Gastroesophageal sphincter (tissue), 4 donors: ENCODE data around the gene UBXN2A. TPM values are rescaled to one million over a fixed set of nuclear protein-coding genes. Genes with fewer than 3 reads are reported as not detected.
"Not testable (repeated sequence)": the region's sequence is repeated elsewhere in the genome, so short reads cannot be mapped to it uniquely, and the experiment has no call there.

Source experiments
- ATAC-seq: fragments of 150-250 bp; one replicate; pipeline ENCODE4 v1.9.1; 2016; ENCODE audit warnings: mild to moderate bottlenecking, moderate library complexity
- H3K27ac ChIP-seq, 4 donors: fragments of 200-600 bp; sonication (generic) in 3 of 4; 1 replicate in 3 of 4; 2 replicates in 1 of 4; pipeline ENCODE4 v1.5.1; 2016 to 2019
- H3K27me3 ChIP-seq: fragments of 200-600 bp; sonication (generic); one replicate; pipeline ENCODE4 v1.5.1; 2019
- H3K36me3 ChIP-seq, 2 donors: fragments of 200-600 bp; sonication (generic); one replicate each; pipeline ENCODE4 v1.5.1; 2019; ENCODE audit warnings: control low read depth in 1 of 2
- H3K4me1 ChIP-seq, 3 donors: fragments of 200-600 bp; sonication (generic); 1 replicate in 2 of 3; 2 replicates in 1 of 3; pipeline ENCODE4 v1.5.1; 2016 to 2019; ENCODE audit warnings: control low read depth in 2 of 3
- H3K4me3 ChIP-seq, 2 donors: fragments of 200-600 bp; sonication (generic); one replicate each; pipeline ENCODE4 v1.5.1; 2019; ENCODE audit warnings: mild to moderate bottlenecking in 1 of 2, moderate library complexity in 1 of 2
- H3K9me3 ChIP-seq, 3 donors: fragments of 200-600 bp; sonication (generic); one replicate each; pipeline ENCODE4 v1.5.1; 2017 to 2019; ENCODE audit warnings: control low read depth in 2 of 3
- CTCF ChIP-seq, 4 experiments: fragments of 200-600 bp in 2 of 4; fragments of 450-650 bp in 2 of 4; sonication (generic) in 1 of 4; IDR thresholded peaks; one replicate each; pipeline ENCODE4 v1.5.1; 2017 to 2019; ENCODE audit warnings: antibody characterized with exemption in 4 of 4, mild to moderate bottlenecking in 2 of 4, moderate library complexity in 2 of 4
- EP300 ChIP-seq: sonication (generic); formaldehyde crosslinking; IDR thresholded peaks from one replicate; pipeline ENCODE4 v1.6.1; 2017; ENCODE audit warnings: antibody characterized with exemption, mild to moderate bottlenecking
- POLR2A ChIP-seq, 2 donors: fragments of 450-650 bp; IDR thresholded peaks; one replicate each; pipeline ENCODE4 v1.6.1; 2017; ENCODE audit warnings: antibody characterized with exemption in 2 of 2, mild to moderate bottlenecking in 2 of 2, moderate library complexity in 1 of 2
- POLR2AphosphoS5 ChIP-seq: sonication (generic); formaldehyde crosslinking; IDR thresholded peaks from one replicate; pipeline ENCODE4 v1.6.1; 2017; ENCODE audit warnings: antibody characterized with exemption
- WGBS, 2 donors: methylation state at CpG; one replicate each; pipeline ENCODE4 v1.1.5; 2018; ENCODE audit warnings: low coverage in 1 of 2; 5-methylcytosine and 5-hydroxymethylcytosine counted together
- total RNA-seq, 4 donors: library from RNA; depleted of rRNA; stranded (reverse); fragments of >200 nt; gene quantifications; one replicate each; pipeline ENCODE4 v1.1.0, GENCODE V29; 2016

UBXN2A gene
- total RNA-seq, 4 donors from 2014 or later = 19.1 to 29.3 (median 22.2) TPM

GRCh38 chr2:24026233-24026632, 86.0 kb downstream of the UBXN2A start:
- no peak overlapping the region for H3K4me3 ChIP-seq
- H3K4me1 ChIP-seq = no peaks in the 10 kb centered on the region
- H3K9me3 ChIP-seq = no peaks in the 10 kb centered on the region
- ATAC-seq = no peak
- TF ChIP-seq CTCF (IDR thresholded peaks at IDR 0.05) (no peak), POLR2A (IDR thresholded peaks at IDR 0.05) (no peak), POLR2AphosphoS5 (no peak), EP300 (no peak)
- peaks cover 0 to 98% of the 10 kb centered on the region in 2 donors for H3K36me3 ChIP-seq
- WGBS, 2 donors = 43 to 76% methylated on average over 2 of the region's 2 CpGs
- H3K27ac ChIP-seq = no peak overlapping the region
- no peaks in the 10 kb centered on the region for H3K27me3 ChIP-seq

GRCh38 chr2:24038786-24039499, 98.7 kb downstream of the UBXN2A start:
- WGBS, 2 donors = 88 to 90% methylated on average over 2 to 6 of the region's 9 CpGs
- Histone ChIP-seq H3K27ac (no peak overlapping the region), H3K4me1 (peaks cover 0 to 7% (median 0%) of the 10 kb centered on the region in 3 donors), H3K4me3 (no peak overlapping the region), H3K9me3 (no peaks in the 10 kb centered on the region), H3K27me3 (no peaks in the 10 kb centered on the region), H3K36me3 (peaks cover 0 to 36% of the 10 kb centered on the region in 2 donors)
- TF ChIP-seq POLR2A (IDR thresholded peaks at IDR 0.05) (no peak), POLR2AphosphoS5 (no peak), CTCF (IDR thresholded peaks at IDR 0.05) (no peak), EP300 (no peak)
- ATAC-seq = no peak

- Histone ChIP-seq H3K4me1 (peaks cover 0 to 7% (median 0%) of the 10 kb centered on the region in 3 donors), H3K9me3 (no peaks in the 10 kb centered on the region), H3K36me3 (peaks cover 0 to 36% of the 10 kb centered on the region in 2 donors), H3K4me3 (no peak overlapping the region), H3K27ac (no peak overlapping the region), H3K27me3 (no peaks in the 10 kb centered on the region)
- TF ChIP-seq POLR2AphosphoS5 (no peak), EP300 (no peak), POLR2A (IDR thresholded peaks at IDR 0.05) (no peak), CTCF (IDR thresholded peaks at IDR 0.05) (no peak)
- 100% methylated on average over 4 of the region's 4 CpGs; no CpG with 5 or more reads in 1 of the 2 donors for WGBS, 2 donors
- no peak for ATAC-seq
These were observed 100.2 kb downstream of the UBXN2A start for GRCh38 chr2:24040511-24040910.

- H3K4me1 ChIP-seq = peaks cover 0 to 16% (median 6%) of the 10 kb centered on the region in 3 donors
- 88 to 91% methylated on average over 6 of the region's 6 CpGs for WGBS, 2 donors
- not testable (repeated sequence) for H3K4me3 ChIP-seq, H3K9me3 ChIP-seq, ATAC-seq, H3K27me3 ChIP-seq, H3K27ac ChIP-seq
- H3K36me3 ChIP-seq = peaks cover 0 to 15% of the 10 kb centered on the region in 2 donors
These were observed 102.9 kb downstream of the UBXN2A start for GRCh38 chr2:24043133-24043532.

GRCh38 chr2:24045511-24046508, 105.5 kb downstream of the UBXN2A start:
- Histone ChIP-seq H3K36me3 (no peaks in the 10 kb centered on the region), H3K27ac (no peak overlapping the region), H3K9me3 (no peaks in the 10 kb centered on the region), H3K4me1 (peaks cover 0 to 40% (median 12%) of the 10 kb centered on the region in 3 donors), H3K4me3 (peak overlapping the region in 1 of 2 donors; percentile 60), H3K27me3 (no peaks in the 10 kb centered on the region)
- ATAC-seq = no peak
- WGBS, 2 donors = 61 to 73% methylated on average over 4 to 6 of the region's 11 CpGs
- TF ChIP-seq EP300 (no peak), POLR2A (IDR thresholded peaks at IDR 0.05) (no peak)
